Renal cortex interstitium (tissue), 11 donors: ENCODE results near the gene ANKRD9. TPM values are rescaled to one million over a fixed set of nuclear protein-coding genes. Genes with fewer than 3 reads are reported as not detected.

Experiments used
- DNase-seq, 11 donors: peaks; one replicate each; pipeline ENCODE4 v3.0.0-alpha.2; 2013; ENCODE audit warnings: low read depth in 9 of 11, low spot score in 4 of 11; ENCODE audit errors: extremely low read depth in 1 of 11
- polyA plus RNA-seq, 3 donors: library from polyadenylated mRNA; unstranded; fragments of 120-200 nt; gene quantifications; one replicate each; pipeline ENCODE4 v1.2.1, GENCODE V29; 2013; ENCODE audit not compliant: insufficient read length in 3 of 3

ANKRD9 gene
- polyA plus RNA-seq, 3 donors, result 4.7 to 7.5 (median 5.3) TPM

DNA sequence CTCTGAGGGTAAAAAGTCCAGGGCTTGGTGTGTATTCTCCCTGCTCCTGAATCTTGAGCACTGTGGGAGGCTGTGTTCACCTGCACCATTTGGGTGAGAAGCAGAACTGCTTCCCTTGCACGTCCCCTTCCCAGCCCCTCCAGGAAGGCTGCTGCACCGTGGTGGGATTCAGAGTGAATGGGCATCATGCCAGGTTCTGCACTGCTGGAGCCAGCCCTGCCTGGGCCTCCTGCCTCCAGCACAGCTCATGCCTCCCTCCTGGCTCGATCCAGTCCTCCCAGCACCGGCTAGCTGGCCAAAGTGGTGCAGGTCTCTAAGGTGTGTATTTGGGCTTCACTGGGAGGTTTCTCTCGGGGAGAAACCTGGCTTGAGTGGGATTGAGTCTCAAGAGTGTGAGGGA, 54.9 kb downstream of the ANKRD9 start:
- DNase-seq, result no peak

DNA sequence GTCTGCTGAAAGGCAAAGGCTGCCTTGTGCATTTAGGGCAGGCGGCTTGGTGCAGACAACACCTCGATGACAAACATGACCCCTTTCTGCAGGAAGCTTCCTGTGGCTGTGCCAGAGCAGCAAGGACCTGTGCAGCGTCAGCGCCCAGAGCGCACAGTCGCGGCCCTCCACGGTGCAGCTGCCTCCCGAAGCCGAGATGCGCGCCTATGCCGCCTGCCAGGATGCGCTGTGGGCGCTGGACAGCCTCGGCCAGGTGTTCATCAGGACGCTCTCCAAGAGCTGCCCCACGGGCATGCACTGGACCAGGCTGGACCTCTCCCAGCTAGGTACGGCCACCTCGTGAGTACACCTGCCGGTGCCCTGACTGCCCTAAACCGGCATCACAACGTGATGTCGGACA, 57.3 kb downstream of the ANKRD9 start:
- DNase-seq, result no peak

Other genes starting within 250 kb of the ANKRD9 start
- gene MOK, start 204.6 kb downstream of the ANKRD9 start, polyA plus RNA-seq, result 10 to 100 TPM; 27.2 to 39.3 (median 28.0) TPM
- 10 to 100 TPM; 14.6 to 22.3 (median 15.1) TPM for gene ZNF839, start 190.0 kb downstream of the ANKRD9 start, polyA plus RNA-seq
- gene CINP, start 146.9 kb downstream of the ANKRD9 start, polyA plus RNA-seq, result 10 to 100 TPM; 31.6 to 41.9 (median 35.6) TPM
- 10 to 100 TPM; 14.7 to 19.6 (median 16.8) TPM for gene TECPR2, start 146.8 kb downstream of the ANKRD9 start, polyA plus RNA-seq
- gene RCOR1, start 82.9 kb upstream of the ANKRD9 start, polyA plus RNA-seq, result 10 to 100 TPM; 35.8 to 43.1 (median 38.0) TPM